ENCODE data around the gene USB1. TPM values are rescaled to one million over a fixed set of nuclear protein-coding genes. Genes with fewer than 3 reads are reported as not detected.

The USB1 gene
- total and polyA plus RNA-seq, 3 donors from 2014 or later: 39.7 to 63.7 (median 62.4) TPM

- Histone ChIP-seq H3K4me3 (no peak overlapping the region), H3K36me3 (ENCODE audit: low read depth, missing control alignments) (no peaks in the 10 kb centered on the region), H3K4me1 (peaks cover 21% of the 10 kb centered on the region), H3K27ac (no peak overlapping the region), H3K9me3 (no peaks in the 10 kb centered on the region), H3K27me3 (no peaks in the 10 kb centered on the region)
- WGBS, 2 donors: 82 to 91% methylated on average over 2 of the region's 2 CpGs
- intact Hi-C loops (cut with DNase I; ENCODE audit: low total_unique reads): no loop called here
- TF ChIP-seq POLR2A (IDR thresholded peaks at IDR 0.05): no peak
- TF ChIP-seq CTCF (IDR thresholded peaks at IDR 0.05): no peak
- no peak for DNase-seq
Observed at GRCh38 chr16:58051296-58051695, 50.1 kb downstream of the USB1 start.

DNA sequence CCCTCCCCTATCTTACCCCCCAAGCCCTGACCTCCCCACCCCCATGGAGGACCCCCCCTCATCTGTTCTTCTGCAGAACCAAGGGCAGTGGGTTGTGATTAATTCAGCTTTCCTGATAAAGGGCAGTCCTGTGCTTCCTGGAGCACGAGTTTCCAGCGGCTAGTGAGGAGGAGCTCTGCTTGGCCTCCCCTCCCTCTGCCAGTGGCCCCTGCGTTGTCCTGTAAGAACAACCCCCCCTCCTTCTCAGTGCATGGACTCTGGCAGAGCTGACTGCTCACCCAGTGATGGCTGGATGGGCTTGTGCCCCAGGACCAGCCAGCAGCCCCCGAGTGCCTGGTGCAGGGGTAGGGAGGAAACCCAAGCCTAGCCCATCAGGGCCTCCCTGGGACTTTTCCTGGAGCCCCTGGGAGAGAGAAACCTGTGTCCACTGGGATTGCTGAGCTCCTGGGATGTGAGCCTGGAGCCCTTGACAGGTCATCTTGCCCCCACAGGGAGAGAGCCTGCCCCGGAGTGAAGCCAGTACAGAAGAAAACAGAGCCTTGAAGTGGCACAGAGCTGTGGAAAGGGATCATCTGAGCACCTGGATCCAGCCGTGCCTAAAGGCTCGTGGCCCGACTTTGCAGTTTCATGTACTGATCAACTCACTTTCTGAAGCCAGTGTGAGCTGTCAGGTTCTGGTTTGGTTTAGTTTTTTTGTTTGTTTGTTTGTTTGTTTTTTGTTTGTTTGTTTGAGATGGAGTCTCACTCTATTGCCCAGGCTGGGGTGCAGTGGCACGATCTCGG lies 50.8 kb downstream of the USB1 start:
- H3K4me3 ChIP-seq: no peak overlapping the region
- no peaks in the 10 kb centered on the region for H3K9me3 ChIP-seq
- 61 to 64% methylated on average over 7 to 10 of the region's 10 CpGs for WGBS, 2 donors
- intact Hi-C loops (cut with DNase I; ENCODE audit: low total_unique reads): no loop called here
- H3K27ac ChIP-seq: no peak overlapping the region
- H3K4me1 ChIP-seq: peaks cover 25% of the 10 kb centered on the region
- H3K27me3 ChIP-seq: no peaks in the 10 kb centered on the region
- DNase-seq: no peak
- TF ChIP-seq POLR2A (IDR thresholded peaks at IDR 0.05) (no peak), CTCF (IDR thresholded peaks at IDR 0.05) (no peak)
- H3K36me3 ChIP-seq (ENCODE audit: low read depth, missing control alignments): no peaks in the 10 kb centered on the region

- Histone ChIP-seq H3K4me1 (peaks cover 12% of the 10 kb centered on the region), H3K4me3 (no peak overlapping the region), H3K27me3 (no peaks in the 10 kb centered on the region), H3K36me3 (ENCODE audit: low read depth, missing control alignments) (no peaks in the 10 kb centered on the region), H3K9me3 (no peaks in the 10 kb centered on the region), H3K27ac (no peak overlapping the region)
- no peak for DNase-seq
- WGBS, 2 donors: 78 to 96% methylated on average over 5 of the region's 5 CpGs
- intact Hi-C loops (cut with DNase I; ENCODE audit: low total_unique reads): no loop called here
- TF ChIP-seq CTCF (IDR thresholded peaks at IDR 0.05): no peak
- no peak for TF ChIP-seq POLR2A (IDR thresholded peaks at IDR 0.05)
Observed at GRCh38 chr16:58053682-58054005, 52.4 kb downstream of the USB1 start.

DNA sequence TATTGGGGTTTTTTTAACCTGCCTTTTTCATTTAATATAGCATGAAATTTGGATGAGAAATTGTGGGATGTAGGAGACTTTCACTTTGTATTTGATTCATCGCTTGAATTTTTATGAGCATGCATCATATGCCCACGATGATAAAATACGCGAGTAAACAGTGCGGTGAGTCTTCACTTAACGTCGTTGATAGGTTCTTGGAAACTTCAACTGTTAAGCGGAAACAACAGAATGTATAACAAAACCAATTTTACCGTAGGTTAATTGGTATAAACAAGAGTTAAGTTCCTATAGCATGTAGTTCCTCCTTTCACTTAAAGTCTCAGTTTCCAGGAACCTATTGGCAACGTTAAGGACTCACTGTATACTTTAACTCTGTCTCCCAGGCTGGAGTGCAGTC lies 53.1 kb downstream of the USB1 start:
- intact Hi-C loops (cut with DNase I; ENCODE audit: low total_unique reads): no loop called here
- no peaks in the 10 kb centered on the region for H3K9me3 ChIP-seq
- WGBS, 2 donors: 85 to 87% methylated on average over 10 of the region's 10 CpGs

More for the DNA sequence above, 53.1 kb downstream of the USB1 start:
- Histone ChIP-seq H3K4me1 (peaks cover 9% of the 10 kb centered on the region), H3K4me3 (no peak overlapping the region), H3K36me3 (ENCODE audit: low read depth, missing control alignments) (no peaks in the 10 kb centered on the region), H3K27me3 (no peaks in the 10 kb centered on the region), H3K27ac (no peak overlapping the region)
- TF ChIP-seq CTCF (IDR thresholded peaks at IDR 0.05) (no peak), POLR2A (IDR thresholded peaks at IDR 0.05) (no peak)
- no peak for DNase-seq
